Activated CD8-positive, alpha-beta memory T cell treated with anti-CD3 and anti-CD28 coated beads for 4 hours (primary cell): ENCODE results near the gene NPPA.

Source experiments
- DNase-seq, 2 donors: peaks; one replicate each; pipeline ENCODE4 v3.0.0-alpha.2; 2020; ENCODE audit warnings: low read depth in 2 of 2

NPPA gene

GRCh38 chr1:11874258-11874562, 26.6 kb upstream of the NPPA start:
- DNase-seq: no peak

- no peak for DNase-seq
Measured at GRCh38 chr1:11873395-11874257, 26.0 kb upstream of the NPPA start.

DNA sequence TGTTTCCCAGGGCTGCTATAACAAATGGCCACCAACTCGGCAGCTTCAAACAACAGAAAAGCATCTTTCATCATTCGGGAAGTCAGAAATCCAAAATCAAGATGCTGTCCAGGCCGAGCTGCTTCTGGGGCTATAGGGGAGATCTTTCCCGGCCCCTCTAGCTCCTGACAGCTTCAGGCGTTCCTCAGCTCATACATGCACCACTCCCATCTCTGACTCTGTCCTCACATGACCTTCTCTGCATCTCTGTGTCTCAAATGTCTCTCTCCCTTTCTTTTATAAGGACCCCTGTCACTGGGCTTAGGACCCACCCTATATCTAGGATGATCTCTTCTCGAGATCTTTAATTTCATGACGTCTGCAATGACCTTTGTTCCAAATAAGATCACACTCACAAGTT, 25.0 kb upstream of the NPPA start:
- no peak for DNase-seq

- DNase-seq: no peak
Measured at GRCh38 chr1:11869650-11870207, 22.1 kb upstream of the NPPA start.

GRCh38 chr1:11869104-11869503, 21.5 kb upstream of the NPPA start:
- no peak for DNase-seq

DNA sequence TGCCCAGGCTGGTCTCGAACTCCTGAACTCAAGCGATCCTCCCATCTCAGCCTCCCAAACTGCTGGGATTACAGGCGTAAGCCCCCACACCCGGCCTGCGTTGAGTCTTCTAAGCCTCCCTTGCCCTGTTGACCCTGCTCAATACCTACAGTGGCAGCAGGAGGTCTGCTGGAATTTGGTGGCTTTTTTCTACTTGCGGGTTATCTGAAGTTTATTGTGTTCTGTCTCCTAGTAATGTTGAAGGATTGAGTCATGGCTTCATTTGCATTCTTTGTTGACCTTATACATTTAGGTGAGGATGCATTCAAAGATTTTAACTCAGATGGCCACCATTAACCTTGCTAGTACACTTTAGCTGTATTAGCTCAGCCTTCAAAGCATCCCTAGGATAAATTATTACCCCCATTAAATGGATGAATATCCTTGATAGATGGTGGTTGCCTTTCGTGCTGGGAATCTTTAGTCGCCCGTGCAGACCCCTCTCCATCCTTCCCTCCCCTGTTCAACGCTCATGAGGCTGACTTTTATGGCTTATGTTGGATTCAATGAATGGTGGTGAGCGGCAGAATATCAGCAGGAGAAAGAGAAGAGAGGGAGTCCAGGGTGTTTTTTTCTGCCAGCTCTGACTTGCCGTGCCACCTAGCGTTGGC, 20.9 kb upstream of the NPPA start:
- no peak for DNase-seq

DNA sequence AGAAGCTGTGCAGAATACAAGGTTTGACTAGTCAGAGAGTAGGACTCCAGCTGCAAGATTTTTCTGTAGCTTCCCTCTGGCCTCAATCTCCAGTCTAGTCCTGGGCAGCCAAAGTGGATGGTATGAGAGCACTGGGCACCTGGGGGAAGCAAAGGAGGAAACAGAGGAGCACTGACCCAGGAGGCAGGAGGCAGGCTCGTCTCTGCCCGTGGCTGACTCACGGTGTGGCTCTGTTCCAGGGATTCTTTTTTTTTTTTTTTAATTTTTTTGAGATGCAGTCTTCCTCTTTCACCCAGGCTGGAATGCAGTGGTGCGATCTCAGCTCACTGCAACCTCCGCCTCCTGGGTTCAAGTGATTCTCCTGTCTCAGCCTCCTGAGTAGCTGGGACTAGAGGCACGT, 15.3 kb upstream of the NPPA start:
- no peak for DNase-seq

DNA sequence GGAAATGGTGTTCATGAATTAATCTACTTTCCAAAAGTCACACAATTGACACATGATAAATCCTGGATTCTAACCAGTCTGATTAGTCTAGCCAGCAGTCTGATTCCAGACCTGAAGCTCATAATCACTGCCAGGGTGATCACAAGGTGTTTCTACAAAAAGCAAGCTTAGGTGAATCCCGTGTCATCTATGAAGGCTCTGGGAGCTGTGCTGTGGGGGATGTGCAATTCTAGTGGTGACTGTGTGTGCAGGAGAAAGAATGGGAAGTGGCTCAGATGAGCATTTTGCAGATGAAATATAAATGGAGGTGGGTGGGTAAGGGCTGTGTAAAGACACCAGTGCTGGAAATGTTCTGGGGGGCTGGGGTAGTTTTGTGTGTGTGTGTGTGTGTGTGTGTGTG, 13.0 kb upstream of the NPPA start:
- no peak for DNase-seq

GRCh38 chr1:11860083-11860482, 12.5 kb upstream of the NPPA start:
- no peak for DNase-seq

GRCh38 chr1:11858968-11859871, 11.6 kb upstream of the NPPA start:
- peak; percentile 21 to 26 for DNase-seq

- no peak for DNase-seq
Measured at GRCh38 chr1:11858613-11858967, 11.0 kb upstream of the NPPA start, which contains the start of gene NPPB. Gene NPPB (minus strand): TSS chr1:11858945. CDS start chr1:11858833, 112 bp downstream.

GRCh38 chr1:11858158-11858557, 10.6 kb upstream of the NPPA start:
- DNase-seq: no peak

DNA sequence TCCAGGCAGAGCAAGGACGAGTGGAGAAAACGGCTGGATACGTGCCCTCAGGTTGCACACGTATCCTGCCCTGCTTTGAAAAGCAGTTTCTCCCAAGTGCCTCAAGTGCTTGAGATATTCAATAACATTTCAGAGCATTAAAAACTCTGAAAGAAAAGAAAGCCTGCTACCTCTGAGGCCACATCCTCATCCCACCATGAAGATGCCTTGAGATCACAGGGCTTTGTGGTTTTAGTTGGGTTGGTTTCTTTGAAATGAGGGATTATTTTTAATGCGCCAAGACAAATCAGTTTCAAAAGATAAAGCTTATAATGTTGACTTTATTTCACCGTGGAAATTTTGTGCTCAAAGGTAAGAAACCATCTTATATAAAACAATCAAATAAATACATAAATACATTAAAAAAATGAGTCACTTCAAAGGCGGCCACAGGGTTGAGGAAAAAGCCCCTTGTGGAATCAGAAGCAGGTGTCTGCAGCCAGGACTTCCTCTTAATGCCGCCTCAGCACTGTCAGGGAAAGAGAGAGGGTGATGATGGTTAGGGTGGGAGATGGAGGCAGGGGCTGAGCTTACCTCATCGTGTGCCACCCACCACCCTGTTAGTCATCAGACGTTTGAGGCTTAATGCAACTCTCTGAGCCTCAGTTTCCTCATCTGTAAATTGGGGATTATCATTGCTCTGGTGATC, 9.7 kb upstream of the NPPA start:
- no peak for DNase-seq

DNA sequence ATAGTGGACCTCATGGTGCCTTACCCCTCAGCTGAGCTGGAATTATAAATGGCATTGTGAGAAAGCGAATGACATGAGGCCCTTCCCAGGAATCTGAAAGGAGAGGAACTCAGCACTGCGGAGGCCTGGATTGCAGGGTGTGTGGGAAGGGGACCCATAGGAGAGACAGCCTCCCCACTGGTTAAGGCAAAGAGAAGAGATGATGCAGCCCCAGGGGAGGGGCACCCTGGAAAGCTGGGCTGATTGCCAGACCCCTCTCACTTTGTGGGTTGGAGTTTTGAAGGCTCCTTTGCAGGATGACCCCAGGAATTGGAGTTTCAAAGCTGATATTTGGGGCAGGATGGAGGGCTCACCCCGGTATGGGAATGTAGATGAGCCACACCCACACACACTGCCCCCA, 9.1 kb upstream of the NPPA start:
- no peak for DNase-seq

DNA sequence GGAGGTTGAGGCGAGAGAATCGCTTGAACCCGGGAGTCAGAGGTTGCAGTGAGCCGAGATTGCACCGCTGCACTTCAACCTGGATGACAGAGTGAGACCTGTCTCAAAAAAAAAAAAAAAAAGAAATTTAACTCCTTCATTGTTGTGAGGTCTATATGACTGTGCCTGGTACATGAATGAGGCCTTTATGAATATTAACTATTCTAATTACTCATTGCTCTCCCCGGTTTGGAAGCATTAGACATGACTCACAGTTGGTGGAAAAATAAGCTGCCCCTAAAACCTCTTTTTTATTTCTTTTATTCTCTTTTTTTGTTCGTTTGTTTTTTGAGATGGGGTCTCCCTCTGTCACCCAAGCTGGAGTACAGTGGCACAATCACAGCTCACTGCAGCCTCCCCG, 7.8 kb upstream of the NPPA start:
- no peak for DNase-seq

- no peak for DNase-seq
Measured at GRCh38 chr1:11854519-11854918, 6.9 kb upstream of the NPPA start.

DNA sequence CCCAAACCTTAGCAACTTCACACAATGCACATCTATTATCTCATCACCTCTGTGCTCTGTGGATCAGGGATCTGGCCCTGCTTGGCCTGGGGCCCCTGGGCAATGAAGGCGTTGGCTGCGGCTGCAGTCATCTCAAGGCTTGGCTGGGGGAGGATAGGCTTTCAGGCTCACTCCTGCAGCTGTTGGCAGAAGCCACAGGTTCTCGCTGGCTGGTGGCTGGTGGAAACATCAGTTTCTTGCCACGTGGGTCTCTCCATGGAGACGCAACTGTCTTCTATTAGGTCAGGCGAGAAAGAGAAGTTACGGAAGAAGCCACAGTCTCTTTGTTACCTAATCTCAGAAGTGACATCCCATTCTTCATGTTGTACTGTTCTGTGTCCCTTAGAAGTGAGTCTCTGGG, 3.6 kb upstream of the NPPA start:
- no peak for DNase-seq

- no peak for DNase-seq
Measured at GRCh38 chr1:11850156-11850555, 2.6 kb upstream of the NPPA start.

GRCh38 chr1:11848373-11848700, 754 bp upstream of the NPPA start:
- DNase-seq: no peak

DNA sequence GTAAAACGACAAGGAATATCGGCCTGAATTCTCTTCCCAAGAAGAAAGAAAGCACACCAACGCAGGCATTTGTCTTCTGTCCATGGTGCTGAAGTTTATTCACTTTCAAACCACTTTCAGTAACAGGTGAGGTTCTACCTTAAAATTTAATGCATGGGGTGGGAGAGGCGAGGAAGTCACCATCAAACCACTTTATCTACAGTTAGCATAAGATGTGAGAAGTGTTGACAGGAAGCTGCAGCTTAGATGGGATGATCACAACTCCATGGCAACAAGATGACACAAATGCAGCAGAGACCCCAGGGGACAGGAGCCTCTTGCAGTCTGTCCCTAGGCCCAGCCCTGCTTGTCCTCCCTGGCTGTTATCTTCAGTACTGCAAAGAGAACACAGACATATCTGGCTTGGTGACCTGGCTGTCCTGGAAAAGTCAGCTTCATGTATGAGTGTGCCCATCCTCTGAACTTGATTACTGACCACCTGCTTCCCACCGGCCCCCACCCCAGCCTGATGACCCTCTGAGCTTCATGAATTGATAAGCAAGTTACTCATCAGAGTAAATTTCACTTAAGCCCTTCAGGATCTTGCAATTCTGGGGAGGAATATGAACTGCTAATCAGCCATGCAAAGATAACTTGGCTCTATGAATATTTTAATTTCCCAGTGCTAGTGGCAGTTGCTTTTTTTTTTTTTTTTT, 1.8 kb downstream of the NPPA start:
- DNase-seq: no peak
